Brain microvascular endothelial cell (primary cell): ENCODE data around the gene CD247.

Experiments used
- DNase-seq: peaks from one replicate; pipeline ENCODE4 v3.0.0-alpha.2; 2020
- H3K27ac ChIP-seq: fragments of 250-450 bp; sonication (Bioruptor Pico); 2 replicates; pipeline ENCODE4 v1.5.1; 2020; ENCODE audit warnings: mild to moderate bottlenecking, moderate library complexity
- H3K27me3 ChIP-seq: fragments of 250-450 bp; sonication (Bioruptor Pico); replicated peaks from 2 replicates; pipeline ENCODE4 v1.5.1; 2020; ENCODE audit warnings: mild to moderate bottlenecking
- H3K36me3 ChIP-seq: fragments of 250-450 bp; sonication (Bioruptor Pico); replicated peaks from 2 replicates; pipeline ENCODE4 v1.5.1; 2020; ENCODE audit warnings: mild to moderate bottlenecking
- H3K4me3 ChIP-seq: 2 replicates; pipeline ENCODE4 v1.5.1; 2011; ENCODE audit warnings: low read depth, mild to moderate bottlenecking, control low read depth, low read length, moderate library complexity
- CTCF ChIP-seq: IDR thresholded peaks from 2 replicates; pipeline ENCODE4 v1.5.1; 2011; ENCODE audit warnings: low read depth, mild to moderate bottlenecking, moderate library complexity, low read length, control low read depth, inconsistent platforms; ENCODE audit errors: missing control alignments
- in situ Hi-C: cut with HindIII; loops from 2 replicates; pipeline ENCODE4 v1.10.0; 2017; ENCODE audit warnings: low sequenced_read_pairs, low pct_ligation_motif_present

Gene CD247

GRCh38 chr1:167440345-167440744, 78.0 kb downstream of the CD247 start:
- Histone ChIP-seq H3K27ac (no peak overlapping the region), H3K4me3 (no peak overlapping the region), H3K27me3 (no peaks in the 10 kb centered on the region), H3K36me3 (no peaks in the 10 kb centered on the region)
- TF ChIP-seq CTCF: no peak
- DNase-seq: no peak
- in situ Hi-C loops: no loop called here

- H3K27ac ChIP-seq: no peak overlapping the region
- peak overlapping the region; percentile 50 for H3K4me3 ChIP-seq
- in situ Hi-C loops: no loop called here
- TF ChIP-seq CTCF: peak; percentile 38
- peak; percentile 27 for DNase-seq
- no peaks in the 10 kb centered on the region for H3K36me3 ChIP-seq
- no peaks in the 10 kb centered on the region for H3K27me3 ChIP-seq
Measured at GRCh38 chr1:167439301-167439988, 78.9 kb downstream of the CD247 start.

- H3K27ac ChIP-seq: no peak overlapping the region
- no peak overlapping the region for H3K4me3 ChIP-seq
- in situ Hi-C loops: no loop called here
- H3K36me3 ChIP-seq: no peaks in the 10 kb centered on the region
- TF ChIP-seq CTCF: no peak
- no peaks in the 10 kb centered on the region for H3K27me3 ChIP-seq
- DNase-seq: no peak
Measured at GRCh38 chr1:167438171-167439138, 79.9 kb downstream of the CD247 start.

GRCh38 chr1:167435484-167435883, 82.8 kb downstream of the CD247 start:
- no peak overlapping the region for H3K4me3 ChIP-seq
- in situ Hi-C loops: no loop called here
- H3K27me3 ChIP-seq: no peaks in the 10 kb centered on the region
- DNase-seq: no peak
- no peak overlapping the region for H3K27ac ChIP-seq
- H3K36me3 ChIP-seq: no peaks in the 10 kb centered on the region
- no peak for TF ChIP-seq CTCF

GRCh38 chr1:167434306-167434705, 84.0 kb downstream of the CD247 start:
- H3K4me3 ChIP-seq: no peak overlapping the region

More at GRCh38 chr1:167434306-167434705, 84.0 kb downstream of the CD247 start:
- DNase-seq: no peak
- no peak for TF ChIP-seq CTCF
- no peaks in the 10 kb centered on the region for H3K27me3 ChIP-seq
- no peak overlapping the region for H3K27ac ChIP-seq
- H3K36me3 ChIP-seq: no peaks in the 10 kb centered on the region
- in situ Hi-C loops: no loop called here
